Liver (tissue), 9 donors: ENCODE data around the gene C19orf53. TPM values are rescaled to one million over a fixed set of nuclear protein-coding genes. Genes with fewer than 3 reads are reported as not detected.
"Not testable (repeated sequence)": the region's sequence is repeated elsewhere in the genome, so short reads cannot be mapped to it uniquely, and the experiment has no call there.

Source experiments
- DNase-seq: peaks from one replicate; pipeline ENCODE4 v3.0.0-alpha.2; 2017; ENCODE audit warnings: low spot score
- H3K27ac ChIP-seq, 2 donors: one replicate each; pipeline ENCODE4 v1.7.0; 2013; ENCODE audit warnings: inconsistent platforms in 2 of 2, low read length in 2 of 2, control low read depth in 1 of 2, low read depth in 1 of 2, mild to moderate bottlenecking in 1 of 2
- H3K27me3 ChIP-seq, 4 donors: one replicate each; pipeline versions ENCODE4 v1.6.1 to v1.7.0; 2013; ENCODE audit warnings: low read length in 3 of 4, inconsistent platforms in 1 of 4, mild to moderate bottlenecking in 1 of 4, moderate library complexity in 1 of 4; ENCODE audit not compliant: control insufficient read depth in 4 of 4, insufficient read depth in 4 of 4
- H3K36me3 ChIP-seq, 4 donors: one replicate each; pipeline versions ENCODE4 v1.6.1 to v1.7.0; 2013; ENCODE audit warnings: low read length in 3 of 4, mild to moderate bottlenecking in 3 of 4, low read depth in 1 of 4, moderate library complexity in 1 of 4; ENCODE audit not compliant: control insufficient read depth in 4 of 4, insufficient read depth in 3 of 4
- H3K4me1 ChIP-seq, 4 donors: one replicate each; pipeline versions ENCODE4 v1.6.1 to v1.7.0; 2013; ENCODE audit warnings: low read length in 3 of 4, mild to moderate bottlenecking in 3 of 4, moderate library complexity in 1 of 4; ENCODE audit not compliant: control insufficient read depth in 4 of 4, insufficient read depth in 4 of 4
- H3K4me3 ChIP-seq, 3 donors: one replicate each; pipeline versions ENCODE4 v1.6.1 to v1.7.0; 2013; ENCODE audit warnings: low read length in 3 of 3, control low read depth in 1 of 3, low read depth in 1 of 3, mild to moderate bottlenecking in 1 of 3
- H3K9ac ChIP-seq, 2 donors: one replicate each; pipeline ENCODE4 v1.7.0; 2013; ENCODE audit warnings: low read length in 2 of 2, mild to moderate bottlenecking in 2 of 2, moderate library complexity in 2 of 2, control low read depth in 1 of 2, low read depth in 1 of 2
- H3K9me3 ChIP-seq, 4 donors: one replicate each; pipeline versions ENCODE4 v1.6.1 to v1.7.0; 2013; ENCODE audit warnings: low read length in 3 of 4; ENCODE audit not compliant: control insufficient read depth in 4 of 4
- ATF3 ChIP-seq: IDR thresholded peaks from 2 replicates; pipeline ENCODE4 v1.6.1; 2016; ENCODE audit warnings: antibody characterized with exemption
- CTCF ChIP-seq: fragments of 150-350 bp; IDR thresholded peaks from 2 replicates; pipeline ENCODE4 v1.5.1; 2017; ENCODE audit warnings: improper control_type of control experiment, low read depth, low read length; ENCODE audit not compliant: missing input control
- EGR1 ChIP-seq, 2 donors: IDR thresholded peaks; 2 replicates each; pipeline ENCODE4 v1.6.1; 2016 to 2018; ENCODE audit warnings: antibody characterized with exemption in 2 of 2, low read depth in 2 of 2
- FOXA1 ChIP-seq: IDR thresholded peaks from 2 replicates; pipeline ENCODE4 v1.6.1; 2016; ENCODE audit warnings: antibody characterized with exemption
- FOXA2 ChIP-seq: IDR thresholded peaks from 2 replicates; pipeline ENCODE4 v1.6.1; 2016; ENCODE audit warnings: antibody characterized with exemption
- GABPA ChIP-seq, 2 donors: IDR thresholded peaks in 1 of 2; conservative IDR thresholded peaks in 1 of 2; 2 replicates each; pipeline ENCODE4 v1.6.1; 2016; ENCODE audit warnings: antibody characterized with exemption in 2 of 2, mild to moderate bottlenecking in 1 of 2, moderate library complexity in 1 of 2
- HNF4A ChIP-seq, 2 donors: conservative IDR thresholded peaks; 2 replicates each; pipeline ENCODE4 v1.6.1; 2016; ENCODE audit warnings: antibody characterized with exemption in 2 of 2, mild to moderate bottlenecking in 2 of 2
- JUND ChIP-seq, 2 donors: IDR thresholded peaks; 2 replicates each; pipeline ENCODE4 v1.6.1; 2016; ENCODE audit warnings: antibody characterized with exemption in 2 of 2
- MAX ChIP-seq: IDR thresholded peaks from 2 replicates; pipeline ENCODE4 v1.6.1; 2016; ENCODE audit warnings: antibody characterized with exemption
- NR2F2 ChIP-seq: IDR thresholded peaks from 2 replicates; pipeline ENCODE4 v1.6.1; 2016; ENCODE audit warnings: antibody characterized with exemption
- RXRA ChIP-seq, 2 donors: IDR thresholded peaks; 2 replicates each; pipeline ENCODE4 v1.6.1; 2017 to 2018; ENCODE audit warnings: antibody characterized with exemption in 2 of 2, mild to moderate bottlenecking in 1 of 2
- SP1 ChIP-seq: IDR thresholded peaks from 2 replicates; pipeline ENCODE4 v1.6.1; 2018; ENCODE audit warnings: antibody characterized with exemption, mild to moderate bottlenecking
- TAF1 ChIP-seq: conservative IDR thresholded peaks from 2 replicates; pipeline ENCODE4 v1.6.1; 2016; ENCODE audit warnings: antibody characterized with exemption, mild to moderate bottlenecking
- YY1 ChIP-seq: IDR thresholded peaks from 2 replicates; pipeline ENCODE4 v1.6.1; 2016; ENCODE audit warnings: antibody characterized with exemption, mild to moderate bottlenecking
- ZBTB33 ChIP-seq: IDR thresholded peaks from 2 replicates; pipeline ENCODE4 v1.6.1; 2016; ENCODE audit warnings: antibody characterized with exemption
- WGBS: extraction: QIAGEN DNeasy Blood & Tissue Kit; methylation state at CpG from one replicate; pipeline ENCODE4 v1.1.7; 2013; 5-methylcytosine and 5-hydroxymethylcytosine counted together
- polyA plus RNA-seq, 2 donors: library from polyadenylated mRNA; stranded (reverse) in 1 of 2; unstranded in 1 of 2; fragments of 200-250 nt in 1 of 2; fragments of >200 nt in 1 of 2; fragmentation: Nextera tagmentation in 1 of 2; extraction: Ambion mirVana in 1 of 2; gene quantifications; one replicate each; pipeline versions ENCODE4 v1.2.1 to v1.2.3, GENCODE V29; 2013 to 2015
- total RNA-seq, 2 donors: library from RNA; depleted of rRNA; stranded (reverse); fragments of >200 nt; gene quantifications; one replicate each; pipeline ENCODE4 v1.2.3, GENCODE V29; 2014
- donor health status: healthy.
- donor health status: healthy.
- donor health status: healthy.
- donor health status: healthy.
- donor health status: healthy.

C19orf53 gene
- total and polyA plus RNA-seq, 4 donors = 18.5 to 88.5 (median 59.5) TPM

GRCh38 chr19:13748169-13748828, 26.0 kb upstream of the C19orf53 start:
- WGBS = 1% methylated on average over 25 of the region's 25 CpGs
- no peak for DNase-seq

GRCh38 chr19:13751436-13751835, 22.8 kb upstream of the C19orf53 start:
- Histone ChIP-seq H3K9ac (no peak overlapping the region), H3K27me3 (no peaks in the 10 kb centered on the region), H3K4me1 (peaks cover 3 to 10% (median 6%) of the 10 kb centered on the region in 4 donors), H3K9me3 (no peaks in the 10 kb centered on the region), H3K4me3 (no peak overlapping the region), H3K27ac (no peak overlapping the region), H3K36me3 (peaks cover 10 to 30% (median 19%) of the 10 kb centered on the region in 4 donors)
- no peak for DNase-seq
- TF ChIP-seq ZBTB33 (no peak), RXRA (IDR thresholded peaks at IDR 0.05) (no peak)
- 92% methylated on average over 16 of the region's 16 CpGs for WGBS

More at GRCh38 chr19:13748169-13748828, 26.0 kb upstream of the C19orf53 start:
- TF ChIP-seq MAX (no peak), YY1 (no peak), RXRA (IDR thresholded peaks at IDR 0.05) (no peak), EGR1 (IDR thresholded peaks at IDR 0.05; ENCODE audit: low read depth in 2 of 2) (no peak), FOXA1 (no peak)
- H3K27me3 ChIP-seq = no peaks in the 10 kb centered on the region
- H3K9me3 ChIP-seq = no peaks in the 10 kb centered on the region
- peak overlapping the region; percentile 52 to 92 for H3K27ac ChIP-seq
- H3K9ac ChIP-seq = peak overlapping the region; percentile 66 to 96
- H3K4me1 ChIP-seq = peaks cover 3 to 10% (median 6%) of the 10 kb centered on the region in 4 donors
- H3K36me3 ChIP-seq = peaks cover 0 to 11% (median 3%) of the 10 kb centered on the region in 4 donors
- H3K4me3 ChIP-seq = peak overlapping the region; percentile 65 to 97 (median 83)

GRCh38 chr19:13753622-13754021, 20.6 kb upstream of the C19orf53 start:
- H3K4me3 ChIP-seq, H3K9ac ChIP-seq, H3K4me1 ChIP-seq, DNase-seq, H3K27me3 ChIP-seq, H3K27ac ChIP-seq, H3K9me3 ChIP-seq: not testable (repeated sequence)
- H3K36me3 ChIP-seq = peaks cover 13 to 49% (median 27%) of the 10 kb centered on the region in 4 donors
- WGBS = 95% methylated on average over 7 of the region's 7 CpGs

GRCh38 chr19:13756210-13756609, 18.0 kb upstream of the C19orf53 start:
- Histone ChIP-seq H3K4me1 (no peaks in the 10 kb centered on the region), H3K27me3 (no peaks in the 10 kb centered on the region), H3K4me3 (no peak overlapping the region), H3K27ac (no peak overlapping the region), H3K9ac (no peak overlapping the region), H3K36me3 (peaks cover 20 to 67% (median 32%) of the 10 kb centered on the region in 4 donors), H3K9me3 (no peaks in the 10 kb centered on the region)
- 99% methylated on average over 9 of the region's 9 CpGs for WGBS
- DNase-seq = no peak
- TF ChIP-seq ATF3 = no peak
- TF ChIP-seq TAF1 = no peak
- no peak for TF ChIP-seq FOXA2
- no peak for TF ChIP-seq GABPA (IDR thresholded peaks at IDR 0.05 in 1 of 2, conservative IDR thresholded peaks at IDR 0.05 in 1 of 2)
- no peak for TF ChIP-seq FOXA1
- no peak for TF ChIP-seq SP1
- no peak for TF ChIP-seq EGR1 (IDR thresholded peaks at IDR 0.05; ENCODE audit: low read depth in 2 of 2)
- TF ChIP-seq YY1 = no peak
- no peak for TF ChIP-seq CTCF
- no peak for TF ChIP-seq HNF4A (conservative IDR thresholded peaks at IDR 0.05)
- TF ChIP-seq JUND (IDR thresholded peaks at IDR 0.05) = no peak
- TF ChIP-seq ZBTB33 = no peak
- TF ChIP-seq NR2F2 = no peak
